Activated CD4-positive, alpha-beta T cell treated with anti-CD3 and anti-CD28 coated beads for 24 hours (primary cell): ENCODE data around the gene GNAQ.

Experiments used
- DNase-seq, 2 donors: peaks; one replicate each; pipeline ENCODE4 v3.0.0-alpha.2; 2020; ENCODE audit warnings: low read depth in 2 of 2

Gene GNAQ

DNA sequence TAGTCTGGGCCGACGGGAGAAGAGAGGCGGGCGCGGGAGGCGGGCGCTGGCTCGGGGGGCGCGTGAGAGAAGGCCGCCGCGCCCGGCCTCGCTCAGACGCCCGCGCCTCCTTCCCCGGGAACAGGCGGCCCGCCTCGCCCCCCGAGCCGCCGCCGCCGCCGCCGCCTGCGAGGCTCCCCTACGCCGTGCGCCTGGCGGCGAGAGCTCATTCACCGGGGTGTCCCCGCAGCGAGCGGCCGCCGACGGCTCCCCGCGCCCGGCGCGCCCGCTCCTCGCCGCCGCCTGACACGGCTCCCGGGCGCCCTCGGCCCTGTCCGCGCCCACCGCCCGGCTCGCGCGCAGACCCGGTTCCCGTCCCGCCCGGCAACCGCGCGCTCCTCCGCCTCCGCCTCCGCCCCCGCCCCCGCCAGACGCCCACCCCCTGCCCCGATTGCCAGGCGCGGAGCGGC is at the start of gene GNAQ:
Gene GNAQ (minus strand): TSS at position 368 of the 449 bp plus-strand sequence. CDS start 576 bp downstream, outside the sequence.
- DNase-seq = peak in 1 of 2 donors; percentile 6

DNA sequence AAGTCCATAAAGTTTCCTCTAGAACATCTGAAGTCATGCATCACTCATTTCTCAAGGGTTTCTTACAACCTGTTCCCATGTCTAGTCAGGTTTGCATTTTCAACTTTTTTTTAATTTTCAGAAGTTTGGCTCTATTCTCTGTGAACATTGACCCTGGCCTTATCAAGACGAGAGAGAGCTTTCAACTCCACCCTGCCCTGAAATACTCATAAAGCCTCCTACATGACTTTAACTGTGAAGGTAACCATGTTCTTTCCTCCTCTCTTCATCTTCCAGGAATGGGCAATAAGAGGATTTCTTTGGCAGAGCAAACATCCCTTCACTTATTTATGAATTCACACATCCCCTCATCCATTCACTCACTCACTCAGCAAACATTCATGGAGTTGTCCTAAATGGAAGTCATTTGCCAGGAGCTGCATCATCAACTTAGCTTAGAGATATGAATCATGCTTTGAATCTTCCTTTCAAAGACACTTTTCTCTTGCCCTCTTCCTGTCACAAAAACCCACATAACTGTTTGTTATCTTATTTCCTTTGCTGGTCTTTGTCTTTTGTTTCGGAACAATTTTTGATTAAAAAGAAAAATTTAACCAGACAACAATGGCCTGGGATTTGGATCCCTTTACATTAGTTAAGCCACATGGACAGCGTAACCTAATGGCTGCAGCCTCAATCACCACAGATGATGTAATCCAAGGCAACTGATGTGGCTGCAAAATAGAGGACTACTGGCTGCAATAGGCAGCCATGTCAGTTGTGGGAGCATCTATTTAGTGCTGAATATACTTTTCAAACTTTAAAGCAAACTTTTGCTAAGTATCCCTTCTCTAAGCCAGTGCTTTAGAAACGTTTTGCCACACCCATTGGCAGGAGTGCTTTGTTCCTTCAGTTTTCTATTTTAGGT is 43.0 kb upstream of the GNAQ start:
- no peak for DNase-seq

DNA sequence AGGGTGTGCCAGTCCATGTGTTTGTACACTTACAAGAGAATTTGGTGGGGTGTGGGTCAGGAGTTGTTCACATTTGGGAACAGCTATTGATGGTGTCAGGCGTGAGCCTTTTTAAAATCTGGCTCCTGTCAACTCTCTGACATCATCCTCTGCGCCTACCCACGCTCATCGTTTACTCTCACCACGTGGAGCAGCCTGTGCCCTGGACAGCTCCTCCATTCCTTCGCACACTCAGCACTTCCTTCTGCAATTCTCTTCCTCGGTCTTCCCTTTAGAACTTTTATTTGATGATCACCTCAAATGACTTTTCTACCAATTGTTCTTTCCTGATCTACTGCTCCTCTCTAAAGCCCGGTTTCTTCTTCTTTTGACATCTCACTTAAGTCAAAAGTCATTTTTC is 42.1 kb upstream of the GNAQ start:
- no peak for DNase-seq

- no peak for DNase-seq
These were observed 41.1 kb upstream of the GNAQ start for GRCh38 chr9:78072586-78073199.

GRCh38 chr9:78070521-78070920 is 38.9 kb upstream of the GNAQ start:
- DNase-seq = no peak

DNA sequence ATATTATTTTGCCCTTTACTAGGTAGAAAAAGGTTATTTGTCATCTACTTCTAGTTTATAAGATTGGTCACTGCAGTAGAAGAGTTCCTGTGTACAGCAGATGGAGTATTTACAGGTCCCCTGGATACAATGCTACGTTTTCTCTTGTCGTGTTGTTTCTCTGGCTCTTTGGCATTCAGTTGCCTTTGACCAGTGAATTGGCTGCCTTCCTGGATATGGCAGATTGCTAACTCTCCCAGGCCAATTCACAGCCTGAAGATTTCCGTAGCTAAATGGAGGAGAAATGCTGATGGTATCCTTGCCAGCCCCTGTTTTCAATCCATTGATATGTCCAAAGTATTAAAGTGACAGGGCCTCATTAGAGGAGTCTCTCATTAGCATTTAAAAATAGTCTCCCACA is 32.5 kb upstream of the GNAQ start:
- no peak for DNase-seq

GRCh38 chr9:78062710-78063109 is 31.1 kb upstream of the GNAQ start:
- DNase-seq = no peak

DNA sequence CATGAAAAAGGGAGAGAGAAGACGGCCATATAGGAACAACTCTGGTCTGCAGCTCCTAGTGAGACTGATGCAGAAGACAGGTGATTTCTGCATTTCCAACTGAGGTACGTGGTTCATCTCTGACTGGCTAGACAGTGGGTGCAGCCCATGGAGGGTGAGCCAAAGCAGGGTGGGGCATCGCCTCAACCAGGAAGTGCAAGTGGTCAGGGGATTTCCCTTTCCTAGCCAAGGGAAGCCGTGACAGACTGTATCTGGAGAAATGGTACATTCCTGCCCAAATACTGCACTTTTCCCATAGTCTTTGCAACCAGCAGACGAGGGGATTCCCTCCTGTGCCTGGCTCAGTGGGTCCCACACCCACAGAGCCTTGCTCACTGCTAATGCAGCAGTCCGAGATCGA is 22.6 kb upstream of the GNAQ start:
- peak in 1 of 2 donors; percentile 12 for DNase-seq

DNA sequence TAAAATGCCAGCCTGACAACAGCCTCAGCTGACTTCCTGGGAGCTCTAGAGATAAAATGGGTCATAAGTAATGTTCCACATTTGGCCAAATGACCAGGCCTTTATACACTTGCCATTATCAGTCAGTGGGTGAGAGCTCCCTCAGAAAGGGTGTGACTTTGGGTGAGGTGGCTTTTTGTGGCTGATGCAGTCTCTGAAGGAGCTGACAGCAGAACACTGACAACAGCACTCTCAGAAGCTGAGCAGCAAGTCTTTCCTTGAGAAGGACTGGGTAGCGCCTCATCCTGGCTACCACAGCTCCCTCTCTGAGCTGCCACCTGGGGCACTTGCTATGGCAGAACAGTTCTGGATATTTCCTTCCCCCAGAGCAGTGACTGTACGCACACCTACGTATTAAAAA is 22.0 kb upstream of the GNAQ start:
- no peak for DNase-seq

DNA sequence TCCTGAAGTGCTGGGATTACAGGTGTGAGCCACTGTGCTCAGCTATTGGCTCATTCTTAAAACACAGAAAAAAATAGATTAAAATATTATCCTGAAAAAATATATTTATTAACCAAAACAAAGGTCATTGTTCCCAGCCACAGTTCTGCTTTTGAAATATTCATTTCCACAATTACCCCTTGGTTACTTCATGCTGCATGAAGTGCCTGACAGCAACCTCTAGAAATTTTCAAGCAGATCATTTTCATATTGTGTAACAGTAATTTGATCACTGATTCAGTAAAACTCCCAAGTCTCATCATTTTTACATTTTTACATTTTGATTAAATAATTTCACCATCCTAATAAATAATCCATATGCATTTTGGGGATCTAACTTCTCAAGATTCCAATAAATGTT is 18.8 kb upstream of the GNAQ start:
- no peak for DNase-seq

- no peak for DNase-seq
These were observed 17.9 kb upstream of the GNAQ start for GRCh38 chr9:78049484-78049883.

GRCh38 chr9:78047106-78047505 is 15.5 kb upstream of the GNAQ start:
- DNase-seq = no peak

GRCh38 chr9:78046112-78046511 is 14.5 kb upstream of the GNAQ start:
- DNase-seq = no peak

- DNase-seq = no peak
These were observed 13.3 kb upstream of the GNAQ start for GRCh38 chr9:78044886-78045285.

- no peak for DNase-seq
These were observed 12.6 kb upstream of the GNAQ start for GRCh38 chr9:78044189-78044588.

DNA sequence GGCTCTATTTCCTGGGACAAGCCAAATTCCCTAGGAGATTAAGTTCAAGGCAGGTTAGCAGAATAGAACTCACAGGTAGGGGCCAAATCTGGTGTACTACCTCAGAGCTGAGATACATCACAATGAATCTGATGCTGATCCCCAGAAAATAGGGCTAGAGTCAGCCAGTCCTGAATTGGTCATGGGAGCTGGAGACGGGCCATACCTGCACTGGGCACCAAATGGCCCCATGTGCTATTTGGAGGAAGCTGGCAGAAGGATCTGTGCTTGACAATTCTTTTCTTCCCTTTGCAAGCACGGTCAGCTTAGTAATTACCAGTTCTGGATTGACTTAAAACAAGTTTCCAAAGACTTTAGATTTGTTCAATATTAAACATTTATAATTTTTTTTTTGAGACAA is 10.4 kb upstream of the GNAQ start:
- DNase-seq = no peak

DNA sequence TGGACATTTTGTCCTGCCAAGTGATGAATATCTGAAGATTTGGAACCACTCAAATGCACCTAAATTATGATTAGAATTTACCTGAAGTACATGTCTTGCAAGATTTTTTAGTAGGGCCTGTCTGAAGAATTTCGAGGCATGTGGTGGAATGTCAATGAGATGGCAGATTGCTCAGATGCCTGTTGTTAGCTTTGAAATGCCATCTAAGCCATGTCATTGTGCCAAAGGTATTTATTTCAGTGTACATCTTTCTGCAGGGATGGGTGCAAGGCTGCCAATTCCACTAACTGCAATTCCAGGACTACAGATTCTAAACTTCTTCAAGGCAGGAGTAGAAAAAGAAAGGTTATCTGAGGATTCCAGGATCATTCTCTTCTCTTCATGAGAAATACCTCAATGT is 9.1 kb upstream of the GNAQ start:
- no peak for DNase-seq

- DNase-seq = no peak
These were observed 7.1 kb upstream of the GNAQ start for GRCh38 chr9:78038620-78039300.

DNA sequence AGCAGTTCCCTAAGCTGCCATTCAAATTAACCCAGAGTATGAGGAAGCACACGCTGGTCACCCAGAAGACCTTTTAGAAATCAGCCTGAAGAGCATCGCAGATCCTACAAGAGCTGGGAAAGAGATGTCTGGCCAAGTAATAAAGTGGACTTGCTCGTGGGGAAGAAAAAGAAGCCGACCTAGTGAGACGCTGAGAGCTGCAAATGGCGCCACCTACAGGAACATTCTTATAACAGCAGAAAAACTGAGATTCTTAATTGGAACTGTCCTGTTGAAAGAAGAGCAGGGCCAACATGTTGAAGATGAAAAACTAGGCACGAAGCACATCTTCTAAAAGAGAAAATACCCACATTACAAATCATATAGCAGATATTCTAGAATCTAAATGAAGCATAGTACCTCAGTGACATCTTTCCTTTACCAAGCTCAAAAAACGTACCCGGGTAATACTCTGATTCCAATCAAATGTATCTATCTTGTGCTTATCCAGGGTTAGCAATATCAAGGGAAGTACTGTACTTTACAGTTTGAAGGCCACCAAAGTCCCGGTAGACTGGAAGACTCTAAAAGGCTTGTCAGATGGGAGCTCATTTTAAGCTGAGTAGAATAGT is 3.9 kb upstream of the GNAQ start:
- peak; percentile 12 to 39 for DNase-seq

DNA sequence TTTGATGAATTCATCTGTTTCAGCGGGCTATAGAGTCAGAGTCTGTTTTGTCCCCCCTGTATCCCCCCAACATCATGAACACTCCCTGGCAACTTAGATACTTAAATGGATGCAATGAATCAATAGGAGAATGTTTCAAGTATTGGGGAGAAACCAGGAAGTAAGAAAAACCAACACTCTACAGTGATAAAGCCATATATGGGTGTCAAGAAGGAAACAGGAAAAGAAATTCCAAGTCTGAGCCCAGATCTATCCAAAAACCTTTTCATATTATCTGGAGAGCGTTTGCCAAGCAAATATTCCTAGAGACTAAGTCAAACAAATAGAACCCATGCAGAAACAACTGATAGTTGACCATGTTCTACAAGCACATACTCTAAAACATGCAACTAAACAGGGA is 2.3 kb upstream of the GNAQ start:
- no peak for DNase-seq

- DNase-seq = no peak
These were observed 1.3 kb upstream of the GNAQ start for GRCh38 chr9:78032730-78033457.
